ENCODE measurements around the gene DNAH1.

The DNAH1 gene

DNA sequence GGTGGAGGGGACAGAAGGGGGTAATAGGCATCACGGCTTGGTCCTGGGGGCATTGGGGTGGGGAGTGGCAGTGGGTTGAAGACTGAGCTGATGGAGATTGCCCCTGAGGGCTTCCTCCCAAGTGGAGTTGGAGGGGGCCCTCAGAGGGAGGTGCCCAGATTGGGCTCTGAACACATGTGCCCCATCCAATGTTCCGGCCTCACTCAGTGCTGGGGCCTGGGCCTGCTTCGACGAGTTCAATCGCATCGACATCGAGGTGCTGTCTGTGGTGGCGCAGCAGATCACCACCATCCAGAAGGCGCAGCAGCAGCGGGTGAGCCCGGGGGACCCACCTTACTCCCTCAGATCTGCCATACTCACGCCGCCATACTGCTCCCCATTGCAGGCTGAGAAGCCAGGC, 45.3 kb downstream of the DNAH1 start:
- DNase-seq = no peak

DNA sequence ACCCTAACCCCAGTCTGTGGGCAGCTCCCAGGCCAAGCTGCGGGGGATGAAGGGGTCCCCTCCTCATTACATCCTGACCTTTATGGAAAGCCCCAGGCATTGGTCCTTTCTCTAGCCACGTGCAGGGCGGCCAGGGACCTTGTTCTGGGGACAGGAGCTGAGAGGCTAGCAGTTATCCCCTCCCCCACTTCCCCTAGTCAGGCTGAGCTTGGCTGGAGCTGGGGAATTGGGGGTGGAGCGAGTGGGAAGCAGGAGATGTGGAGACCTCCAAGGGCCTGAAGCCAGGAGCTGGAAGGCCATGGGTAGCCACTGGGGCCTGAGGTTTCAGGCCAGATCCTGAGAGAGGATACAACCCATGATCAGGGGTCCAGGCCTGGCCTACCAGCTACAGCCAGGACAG, 45.8 kb downstream of the DNAH1 start:
- no peak for DNase-seq

DNA sequence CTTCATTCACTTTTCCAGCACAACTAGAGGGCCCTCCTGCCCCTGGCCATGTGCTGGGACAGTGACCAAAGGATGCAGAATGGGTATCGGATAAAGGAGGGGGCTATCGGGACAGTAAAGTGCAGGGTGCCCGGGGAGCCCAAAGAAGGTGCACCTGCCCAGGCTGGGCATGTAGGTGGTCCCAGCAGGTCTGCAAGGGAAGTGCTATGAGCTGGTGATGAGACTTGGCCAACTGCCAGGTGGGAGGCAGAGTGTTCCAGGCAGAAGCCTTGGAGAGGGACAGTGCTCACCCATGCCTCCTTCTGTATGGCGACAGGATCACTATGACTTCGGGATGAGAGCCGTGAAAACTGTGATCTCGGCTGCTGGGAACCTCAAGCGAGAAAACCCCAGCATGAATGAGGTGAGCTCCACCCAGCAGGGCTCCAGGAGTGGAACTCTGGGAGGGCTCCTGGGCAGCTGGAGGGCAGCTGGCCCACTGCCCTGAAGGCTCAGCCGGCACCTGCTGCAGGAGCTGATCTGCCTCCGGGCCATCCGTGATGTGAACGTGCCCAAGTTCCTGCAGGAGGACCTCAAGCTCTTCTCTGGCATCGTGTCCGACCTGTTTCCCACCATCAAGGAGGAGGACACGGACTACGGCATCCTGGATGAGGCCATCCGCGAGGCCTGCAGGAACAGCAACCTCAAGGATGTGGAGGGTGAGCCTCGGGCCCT, 48.4 kb downstream of the DNAH1 start:
- DNase-seq = no peak

DNA sequence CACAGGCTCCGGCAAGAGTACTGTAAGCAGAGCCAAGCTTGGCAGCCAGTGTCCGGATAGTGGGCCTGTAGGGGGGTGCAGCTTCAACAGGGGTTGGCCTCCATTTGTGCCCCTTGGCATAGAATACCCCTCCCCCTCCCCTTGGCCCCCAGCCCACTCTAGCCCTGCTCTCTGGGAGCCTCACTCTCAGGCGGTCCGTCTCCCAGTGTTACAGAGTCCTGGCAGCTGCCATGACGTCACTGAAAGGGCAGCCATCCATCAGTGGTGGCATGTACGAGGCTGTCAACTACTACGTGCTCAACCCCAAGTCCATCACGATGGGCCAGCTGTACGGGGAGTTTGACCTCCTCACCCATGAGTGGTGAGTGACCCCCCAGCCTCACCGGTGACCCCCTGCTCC, 50.4 kb downstream of the DNAH1 start:
- no peak for DNase-seq

DNA sequence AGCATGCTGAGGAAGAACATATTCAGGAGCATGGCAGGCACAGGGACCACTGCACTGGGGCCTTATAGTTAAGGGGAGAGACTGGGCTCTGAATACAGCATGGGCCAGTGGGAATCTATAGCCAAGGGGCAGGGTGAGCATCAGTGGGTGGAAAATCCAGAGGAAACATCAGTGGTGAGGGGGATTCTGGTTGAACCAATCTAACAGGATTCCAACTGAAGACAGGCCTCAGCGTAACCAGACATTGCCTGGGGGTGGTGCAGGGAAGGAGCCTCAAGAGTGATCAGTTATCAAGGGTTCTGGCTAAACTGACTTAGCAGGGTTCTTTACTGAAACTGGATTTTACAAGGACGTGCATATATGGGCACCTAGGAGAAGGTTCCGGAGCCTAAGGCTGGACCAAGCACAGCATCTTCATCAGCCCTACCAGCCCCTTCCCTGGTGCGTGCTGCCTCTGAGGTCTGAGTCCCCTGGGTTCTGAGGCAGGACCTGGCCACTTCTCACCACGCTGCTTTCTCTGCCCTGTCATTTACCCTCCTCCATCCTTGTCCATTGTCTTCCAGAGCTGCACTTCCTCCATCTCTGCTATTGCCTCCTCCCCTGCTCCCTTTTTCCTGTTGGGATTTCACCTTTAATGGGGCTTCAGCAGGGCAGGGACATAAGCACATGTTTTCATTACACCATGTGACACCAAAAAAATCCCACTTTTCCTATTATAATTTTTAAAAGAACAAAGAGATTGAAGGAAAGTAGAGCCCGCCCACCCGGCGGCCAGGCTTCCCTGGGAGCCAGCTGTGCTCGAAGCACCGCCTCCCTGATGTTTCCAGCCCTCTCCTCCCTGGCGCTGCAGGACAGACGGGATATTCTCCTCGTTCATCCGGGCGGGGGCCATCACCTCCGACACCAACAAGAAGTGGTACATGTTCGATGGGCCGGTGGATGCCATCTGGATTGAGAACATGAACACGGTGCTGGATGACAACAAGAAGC, 52.1 kb downstream of the DNAH1 start:
- DNase-seq = no peak

DNA sequence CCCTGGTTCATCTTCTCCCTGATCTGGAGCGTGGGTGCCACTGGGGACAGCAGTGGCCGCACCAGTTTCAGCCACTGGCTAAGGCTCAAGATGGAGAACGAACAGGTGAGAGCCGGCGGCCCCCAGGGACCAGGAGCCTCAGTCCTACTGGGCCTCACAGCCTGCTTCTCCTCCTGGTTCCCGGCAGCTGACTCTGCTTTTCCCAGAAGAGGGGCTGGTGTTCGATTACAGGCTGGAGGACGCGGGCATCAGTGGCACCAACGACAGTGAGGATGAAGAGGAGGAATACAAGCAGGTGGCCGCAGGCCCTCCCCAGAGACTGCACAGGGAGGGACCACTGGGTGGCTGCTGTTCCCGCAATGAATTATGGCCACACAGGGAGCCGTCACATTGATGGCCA, 54.4 kb downstream of the DNAH1 start:
- no peak for DNase-seq

DNA sequence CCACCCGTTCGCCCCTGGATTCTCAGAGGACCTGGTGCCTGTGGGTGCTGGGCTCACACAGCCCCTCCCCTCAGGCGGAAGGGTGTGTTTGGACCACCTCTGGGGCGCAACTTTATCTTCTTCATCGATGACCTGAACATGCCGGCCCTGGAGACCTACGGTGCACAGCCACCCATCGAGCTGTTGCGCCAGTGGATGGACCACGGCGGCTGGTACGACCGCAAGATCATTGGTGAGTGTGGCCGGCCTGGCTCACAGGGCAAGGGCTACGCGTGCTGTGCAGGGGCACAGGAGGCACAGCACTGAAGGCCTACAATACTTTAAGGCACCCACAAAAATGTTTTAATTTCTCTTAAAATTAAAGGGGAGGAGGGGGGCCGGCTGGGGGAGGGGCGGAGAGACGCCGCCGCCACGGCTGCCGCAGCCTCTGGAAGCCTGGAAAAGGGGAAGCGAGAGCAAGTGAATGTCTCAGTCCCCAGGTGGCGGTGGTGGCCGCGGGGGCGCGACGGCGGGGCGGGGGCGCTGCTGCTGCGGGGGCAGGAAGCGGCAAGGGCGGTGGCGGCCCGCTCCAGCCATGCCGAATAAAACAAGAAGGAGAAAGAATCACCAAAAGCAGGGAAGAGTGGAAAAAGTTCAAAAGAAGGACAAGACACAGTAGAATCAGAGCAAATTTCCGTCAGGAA, 56.8 kb downstream of the DNAH1 start:
- DNase-seq = peak in 1 of 2 donors; percentile 19

DNA sequence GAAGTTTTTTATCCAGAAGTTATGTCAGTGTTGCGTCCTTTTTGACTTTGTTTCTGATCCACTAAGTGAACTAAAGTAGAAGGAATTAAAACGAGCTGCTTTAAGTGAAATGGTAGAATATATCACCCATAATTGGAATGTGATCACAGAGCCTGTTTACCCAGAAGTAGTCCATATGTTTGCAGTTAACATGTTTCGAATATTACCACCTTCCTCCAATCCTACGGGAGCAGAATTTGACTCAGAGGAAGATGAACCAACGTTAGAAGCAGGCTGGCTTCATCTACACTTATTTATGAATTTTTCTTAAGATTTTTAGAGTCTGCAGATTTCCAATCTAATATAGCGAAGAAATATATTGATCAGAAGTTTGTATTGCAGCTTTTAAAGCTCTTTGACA, 57.6 kb downstream of the DNAH1 start:
- no peak for DNase-seq

DNA sequence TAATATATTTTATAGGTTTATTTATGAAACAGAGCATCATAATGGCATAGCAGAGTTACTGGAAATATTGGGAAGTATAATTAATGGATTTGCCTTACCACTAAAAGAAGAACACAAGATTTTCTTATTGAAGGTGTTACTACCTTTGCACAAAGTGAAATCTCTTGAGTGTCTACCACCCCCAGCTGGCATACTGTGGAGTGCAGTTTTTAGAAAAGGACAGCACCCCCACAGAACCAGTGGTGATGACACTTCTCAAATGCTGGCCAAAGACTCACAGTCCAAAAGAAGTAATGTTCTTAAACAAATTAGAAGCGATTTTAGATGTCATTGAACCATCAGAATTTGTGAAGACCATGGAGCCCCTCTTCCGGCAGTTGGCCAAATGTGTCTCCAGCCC, 58.1 kb downstream of the DNAH1 start:
- no peak for DNase-seq

DNA sequence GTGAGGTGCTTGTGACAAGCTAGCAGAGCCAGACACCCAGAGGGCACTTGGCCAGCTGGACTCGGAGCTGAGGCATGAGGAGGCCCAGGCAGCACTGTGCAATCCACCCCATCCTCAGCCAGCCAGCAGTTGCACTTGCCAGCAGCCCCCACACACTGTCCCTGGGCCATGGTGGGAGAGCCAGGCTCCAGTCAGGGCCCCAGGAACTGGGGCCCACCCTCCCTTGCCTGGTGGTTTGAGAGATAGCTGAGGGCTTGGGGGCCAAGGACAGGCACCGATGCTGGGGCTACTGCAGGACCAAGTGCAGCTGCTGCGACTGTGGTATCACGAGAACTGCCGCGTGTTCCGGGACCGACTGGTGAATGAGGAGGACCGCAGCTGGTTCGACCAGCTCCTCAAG, 63.5 kb downstream of the DNAH1 start:
- no peak for DNase-seq

DNA sequence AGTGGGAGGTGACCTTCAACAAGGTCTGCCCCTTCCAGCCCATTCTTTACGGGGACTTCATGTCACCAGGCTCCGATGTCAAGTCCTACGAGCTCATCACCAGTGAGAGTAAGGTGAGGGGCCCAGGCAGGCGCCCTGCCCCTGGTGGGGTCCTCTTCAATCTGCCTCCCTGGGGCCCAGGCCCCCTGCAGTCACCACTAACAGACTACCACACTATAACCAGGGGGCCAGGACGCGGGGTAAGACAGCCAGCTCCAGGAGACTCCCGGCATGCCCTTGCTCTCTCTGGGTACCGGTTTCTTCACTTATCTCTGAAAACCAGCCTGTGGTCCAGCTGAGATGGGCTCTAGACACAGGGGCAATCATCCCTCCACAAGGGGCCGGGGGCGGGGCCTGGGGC, 63.9 kb downstream of the DNAH1 start:
- no peak for DNase-seq

DNA sequence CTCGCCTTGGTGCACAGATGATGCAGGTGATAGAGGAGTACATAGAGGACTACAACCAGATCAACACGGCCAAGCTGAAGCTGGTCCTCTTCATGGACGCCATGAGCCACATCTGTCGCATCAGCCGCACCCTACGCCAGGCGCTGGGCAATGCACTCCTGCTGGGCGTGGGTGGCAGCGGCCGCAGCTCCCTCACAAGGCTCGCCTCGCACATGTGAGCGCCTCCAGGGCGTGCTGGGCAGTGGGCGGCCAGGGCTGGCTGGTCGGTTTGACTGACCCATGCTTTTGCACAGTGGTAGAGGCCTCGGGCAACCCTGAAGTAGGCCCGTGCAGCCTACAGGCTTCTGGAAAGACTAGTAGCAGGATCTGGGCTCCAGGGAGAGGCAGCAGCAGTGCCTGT, 65.5 kb downstream of the DNAH1 start:
- DNase-seq = no peak

DNA sequence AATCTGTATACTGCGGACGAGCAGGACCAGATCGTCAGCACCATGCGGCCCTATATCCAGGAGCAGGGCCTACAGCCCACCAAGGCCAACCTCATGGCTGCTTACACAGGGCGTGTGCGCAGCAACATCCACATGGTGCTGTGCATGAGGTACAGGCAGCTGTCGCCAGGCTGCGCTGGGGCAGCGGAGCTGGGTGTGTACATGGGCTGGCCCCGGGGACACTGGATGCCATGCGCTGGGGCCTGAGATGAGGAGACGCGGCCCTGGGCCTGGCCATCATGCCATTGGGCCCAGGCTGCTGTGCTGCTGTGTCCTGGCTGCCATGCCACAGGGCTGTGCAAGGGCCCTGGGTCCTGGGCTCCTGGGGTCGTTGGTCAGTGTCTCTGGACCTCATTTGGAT, 67.3 kb downstream of the DNAH1 start:
- no peak for DNase-seq

DNA sequence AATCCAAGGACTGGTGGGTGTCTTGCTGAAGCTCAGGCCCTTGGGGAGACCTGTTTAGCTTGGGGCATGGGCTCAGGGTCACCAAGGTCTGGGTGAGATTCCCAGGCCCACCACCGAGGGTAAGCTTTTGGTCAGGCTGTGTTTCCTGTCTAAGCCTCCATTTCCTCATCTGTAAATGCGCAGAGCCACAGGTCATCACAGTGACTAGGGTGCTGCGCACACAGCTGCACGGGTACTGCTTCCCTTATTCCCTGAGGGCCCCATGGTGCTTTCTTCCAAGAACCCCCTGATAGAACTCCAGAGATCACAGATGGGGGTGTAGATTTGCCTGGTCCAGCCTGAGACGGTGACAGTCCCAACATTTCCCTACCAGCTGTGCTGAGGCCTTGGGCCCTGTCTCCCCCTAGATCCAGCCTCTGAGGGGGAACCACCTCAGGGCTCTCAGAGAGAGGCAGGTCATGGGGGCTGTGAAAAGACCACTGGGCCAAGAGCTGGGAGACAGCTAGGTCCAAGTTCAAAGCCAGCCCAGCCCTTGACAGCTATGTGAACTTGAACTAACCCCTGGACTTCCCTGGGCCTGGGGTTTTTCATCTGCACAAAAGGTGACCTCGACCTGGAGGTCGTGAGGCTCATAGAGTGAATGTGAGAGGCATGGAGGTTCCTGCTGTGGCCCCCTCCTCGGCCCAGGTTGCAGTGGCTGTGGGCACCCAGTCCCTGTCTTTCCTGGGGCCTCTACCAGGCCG, 68.1 kb downstream of the DNAH1 start:
- DNase-seq = no peak

DNA sequence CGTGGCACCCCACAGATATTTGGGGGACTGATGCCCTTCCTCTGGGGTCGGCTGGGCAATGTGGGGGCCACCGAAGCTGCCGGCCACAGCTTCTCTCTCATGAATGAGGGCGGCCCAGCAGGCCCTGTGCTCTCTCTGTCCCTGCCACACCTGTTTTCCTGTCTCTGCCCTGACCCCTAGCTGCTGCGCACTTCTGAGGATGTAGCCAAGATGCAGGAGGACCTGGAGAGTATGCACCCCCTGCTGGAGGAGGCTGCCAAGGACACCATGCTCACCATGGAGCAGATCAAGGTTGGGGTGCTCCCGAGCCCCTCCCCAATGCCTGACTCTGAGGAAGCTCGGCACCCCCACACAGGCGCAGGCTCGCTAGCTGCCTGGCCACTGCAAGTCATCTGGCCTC, 69.0 kb downstream of the DNAH1 start:
- DNase-seq = peak; percentile 3 to 6

DNA sequence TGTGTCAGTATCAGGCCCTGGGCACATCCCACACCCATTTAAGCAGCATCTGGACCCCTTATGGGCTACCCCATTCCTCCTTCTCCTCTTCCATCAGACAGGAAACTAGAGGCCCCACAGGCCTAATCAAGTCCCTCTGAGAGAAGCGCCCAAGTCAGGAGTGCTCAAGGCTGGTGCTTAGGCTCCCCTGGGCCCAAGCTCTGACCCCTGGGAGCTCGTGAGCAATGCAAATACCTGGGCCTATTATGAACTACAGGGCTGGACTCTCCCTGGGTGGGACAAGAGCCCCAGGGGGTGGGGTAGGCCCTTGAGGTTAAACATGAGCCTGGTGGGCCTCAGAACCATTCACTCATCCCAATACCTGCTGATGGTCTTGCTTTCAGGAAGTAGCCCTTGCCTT, 71.4 kb downstream of the DNAH1 start:
- DNase-seq = no peak

DNA sequence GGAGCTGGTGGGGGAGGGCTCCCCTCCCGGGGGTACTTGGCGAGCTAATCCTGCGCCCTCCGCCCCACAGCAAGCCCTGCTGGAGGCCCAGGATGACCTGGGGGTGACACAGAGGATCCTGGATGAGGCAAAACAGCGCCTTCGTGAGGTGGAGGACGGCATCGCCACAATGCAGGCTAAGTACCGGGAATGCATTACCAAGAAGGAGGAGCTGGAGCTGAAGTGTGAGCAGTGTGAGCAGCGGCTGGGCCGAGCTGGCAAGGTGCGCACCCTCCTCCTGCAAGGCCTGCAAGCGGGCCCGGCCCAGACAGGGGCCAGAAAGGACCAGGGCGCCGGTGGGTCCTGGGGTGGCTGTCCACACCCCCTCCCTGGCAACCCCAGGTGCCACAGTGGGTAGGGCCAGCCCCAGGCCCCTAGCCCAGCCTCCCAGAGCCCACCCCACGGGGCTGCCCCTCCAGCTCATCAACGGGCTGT, 72.3 kb downstream of the DNAH1 start:
- no peak for DNase-seq

DNA sequence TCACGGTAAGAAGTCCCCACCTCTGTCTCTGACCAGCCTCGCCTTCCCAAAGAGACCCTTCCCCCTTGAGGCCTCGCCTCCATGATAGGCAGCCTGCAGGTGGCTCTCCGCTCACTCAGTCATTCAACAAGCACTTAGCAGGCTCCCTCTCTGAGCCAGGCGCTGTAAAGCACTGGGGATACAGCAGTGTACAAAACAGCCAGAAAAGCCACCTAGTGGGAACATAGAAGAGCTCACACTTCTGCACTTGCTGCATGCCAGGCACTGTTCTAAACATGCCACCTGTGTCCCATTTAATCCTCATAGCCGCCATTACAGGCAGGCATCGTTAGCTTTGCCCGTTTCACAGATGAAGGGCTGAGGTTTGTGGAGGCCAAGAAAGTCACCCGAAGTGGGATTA, 72.8 kb downstream of the DNAH1 start:
- no peak for DNase-seq

DNA sequence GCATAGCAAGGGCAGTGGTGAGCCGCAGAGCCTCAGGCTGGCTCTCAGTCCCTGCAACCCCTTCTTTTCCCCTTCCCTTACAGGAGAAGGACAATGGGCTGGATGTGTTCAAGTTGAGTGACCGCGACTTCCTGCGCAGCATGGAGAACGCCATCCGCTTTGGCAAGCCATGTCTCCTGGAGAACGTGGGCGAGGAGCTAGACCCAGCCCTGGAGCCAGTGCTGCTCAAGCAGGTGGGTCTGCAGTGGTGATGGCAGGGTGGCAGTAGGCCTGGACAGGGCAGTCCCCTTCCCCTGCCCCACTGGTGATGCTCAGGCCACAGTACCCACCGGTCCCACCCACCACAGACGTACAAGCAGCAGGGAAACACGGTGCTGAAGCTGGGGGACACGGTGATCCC, 75.0 kb downstream of the DNAH1 start:
- DNase-seq = no peak

DNA sequence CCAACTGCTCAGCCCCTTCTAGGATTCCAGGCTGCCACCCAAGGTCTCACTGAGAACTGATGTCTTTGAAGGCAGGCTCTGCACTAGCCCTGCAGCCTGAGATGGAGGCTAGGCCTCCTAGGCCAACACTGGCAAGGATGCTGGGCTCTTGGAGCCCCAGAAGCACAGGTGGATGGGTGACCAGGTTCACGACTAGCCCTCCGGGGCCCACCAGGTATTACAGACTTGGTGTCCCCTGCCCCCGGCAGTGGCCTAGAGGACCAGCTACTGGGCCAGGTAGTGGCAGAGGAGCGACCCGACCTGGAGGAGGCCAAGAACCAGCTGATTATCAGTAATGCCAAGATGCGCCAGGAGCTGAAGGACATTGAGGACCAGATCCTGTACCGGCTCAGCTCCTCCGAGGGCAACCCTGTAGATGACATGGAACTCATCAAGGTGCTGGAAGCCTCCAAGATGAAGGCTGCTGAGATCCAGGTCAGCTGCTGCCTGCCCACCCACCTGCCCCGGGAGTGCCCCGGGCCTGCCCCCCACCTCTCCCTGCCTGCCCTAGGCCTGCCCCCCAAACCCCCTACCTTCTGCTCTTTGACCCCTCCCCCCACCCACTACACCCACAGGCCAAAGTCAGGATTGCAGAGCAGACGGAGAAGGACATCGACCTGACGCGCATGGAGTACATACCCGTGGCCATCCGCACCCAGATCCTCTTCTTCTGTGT, 76.3 kb downstream of the DNAH1 start:
- no peak for DNase-seq

DNA sequence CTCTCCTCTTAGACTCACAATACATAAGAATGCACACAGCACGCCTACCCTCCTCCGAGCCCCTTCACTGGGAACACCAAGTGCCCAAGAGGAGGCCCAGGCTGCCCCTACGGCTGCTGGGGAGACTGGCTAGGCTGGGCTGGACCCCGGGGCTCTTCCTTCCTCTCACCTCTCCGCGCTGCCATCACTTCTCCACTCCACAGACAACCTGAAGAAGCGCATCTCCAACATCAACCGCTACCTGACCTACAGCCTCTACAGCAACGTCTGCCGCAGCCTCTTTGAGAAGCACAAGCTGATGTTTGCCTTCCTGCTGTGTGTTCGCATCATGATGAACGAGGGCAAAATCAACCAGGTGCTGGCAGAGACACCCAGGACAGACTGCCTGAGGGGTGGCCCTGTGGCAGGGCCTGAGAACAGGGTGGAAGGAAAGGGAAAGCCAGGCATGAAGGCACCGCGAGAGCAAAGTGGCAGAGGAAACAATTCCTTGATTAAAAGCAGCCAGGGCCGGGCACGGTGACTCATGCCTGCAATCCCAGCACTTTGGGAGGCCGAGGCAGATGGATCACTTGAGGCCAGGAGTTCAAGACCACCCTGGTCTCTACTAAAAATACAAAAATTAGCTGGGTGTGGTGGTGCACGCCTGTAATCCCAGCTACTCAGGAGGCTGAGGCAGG, 77.2 kb downstream of the DNAH1 start:
- DNase-seq = no peak
